GM19240 (cell line): ENCODE data around the gene ASPHD2.

Source experiments
- DNase-seq: peaks from one replicate; pipeline ENCODE4 v3.0.0; 2011; ENCODE audit warnings: low spot score; ENCODE audit not compliant: insufficient read length

The ASPHD2 gene

DNA sequence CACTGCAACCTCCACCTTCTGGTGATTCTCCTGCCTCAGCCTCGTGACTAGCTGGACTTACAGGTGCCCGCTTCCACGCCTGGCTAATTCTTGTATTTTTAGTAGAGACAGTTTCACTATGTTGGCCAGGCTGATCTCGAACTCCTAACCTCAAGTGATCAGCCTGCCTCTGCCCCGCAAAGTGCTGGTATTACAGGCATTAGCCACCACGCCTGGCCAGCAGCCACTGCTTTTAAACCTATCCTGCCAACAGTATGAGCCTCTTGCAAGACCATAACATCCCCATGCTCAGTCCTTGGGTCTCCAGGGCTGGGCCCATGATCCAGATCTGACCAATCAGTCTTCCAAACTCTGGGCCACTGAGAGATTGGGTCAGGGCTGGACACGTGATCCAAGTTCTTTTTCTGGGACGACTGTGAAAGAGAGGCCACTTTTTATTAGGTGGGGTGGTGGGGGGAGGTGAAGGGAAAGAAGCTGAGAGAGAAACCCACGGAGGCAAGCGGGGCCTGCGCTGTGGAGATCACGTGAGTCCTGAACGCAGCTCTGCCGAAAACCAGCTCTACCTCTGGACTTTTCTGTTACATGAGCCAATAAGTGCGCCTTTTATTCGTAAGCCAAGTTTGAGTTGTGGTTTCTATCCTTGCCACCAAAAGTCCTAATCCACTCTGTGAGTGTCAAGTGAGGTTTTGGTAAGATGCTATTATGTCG lies 17.9 kb downstream of the ASPHD2 start:
- DNase-seq = no peak

DNA sequence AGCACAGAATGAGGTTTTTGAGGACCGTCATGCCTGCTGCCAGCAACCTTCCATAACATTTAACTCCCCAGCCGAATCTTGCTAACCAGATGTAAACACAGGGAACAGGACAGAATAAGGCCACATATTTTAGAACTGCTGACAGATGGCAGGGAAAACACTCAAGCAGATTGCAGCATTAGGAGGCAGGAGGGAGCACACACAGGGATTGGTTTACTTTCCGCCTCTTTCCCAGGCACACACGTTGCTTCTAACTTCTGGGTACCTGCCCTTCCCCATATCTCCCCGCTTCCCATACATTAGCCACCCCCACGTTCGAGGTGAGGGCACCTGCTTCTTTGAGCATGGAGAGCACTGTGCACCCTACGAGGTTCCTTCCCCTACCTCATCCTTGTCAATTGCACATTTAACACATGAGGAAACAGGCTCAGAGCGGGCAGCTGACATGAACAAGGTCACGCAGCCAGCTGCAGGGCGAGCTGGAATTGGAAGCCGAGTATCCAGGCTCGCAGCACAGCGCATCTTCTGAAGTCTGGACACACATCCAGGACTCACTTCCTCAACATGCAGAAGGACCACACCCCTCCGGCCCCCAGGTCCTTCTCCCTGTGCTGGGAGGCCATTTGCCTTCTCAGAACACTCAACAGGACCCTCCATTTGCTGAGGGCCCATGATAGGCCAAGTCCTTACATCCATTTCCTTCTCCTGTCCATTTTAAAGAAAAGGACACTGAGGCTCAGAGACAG lies 18.7 kb downstream of the ASPHD2 start:
- DNase-seq = no peak

DNA sequence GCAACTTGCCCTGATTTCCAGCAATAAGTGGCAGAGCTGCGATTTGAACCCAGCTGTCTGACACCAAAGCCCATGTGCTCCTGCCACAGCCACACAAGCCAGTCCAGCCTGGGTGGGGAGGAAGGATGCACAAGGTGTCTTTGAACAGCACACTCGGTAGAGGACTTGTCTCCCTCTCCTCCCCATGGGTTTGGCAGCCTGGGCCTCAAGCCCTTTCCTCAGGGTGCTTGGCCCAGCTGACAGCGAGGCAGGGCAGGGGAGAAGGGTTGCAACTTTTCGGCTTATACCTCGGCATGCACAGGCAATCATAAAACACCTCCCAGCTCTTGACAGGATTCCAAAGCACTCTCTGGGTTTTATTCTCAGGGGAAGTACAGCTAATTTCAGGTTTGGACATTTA lies 19.3 kb downstream of the ASPHD2 start:
- DNase-seq = no peak

DNA sequence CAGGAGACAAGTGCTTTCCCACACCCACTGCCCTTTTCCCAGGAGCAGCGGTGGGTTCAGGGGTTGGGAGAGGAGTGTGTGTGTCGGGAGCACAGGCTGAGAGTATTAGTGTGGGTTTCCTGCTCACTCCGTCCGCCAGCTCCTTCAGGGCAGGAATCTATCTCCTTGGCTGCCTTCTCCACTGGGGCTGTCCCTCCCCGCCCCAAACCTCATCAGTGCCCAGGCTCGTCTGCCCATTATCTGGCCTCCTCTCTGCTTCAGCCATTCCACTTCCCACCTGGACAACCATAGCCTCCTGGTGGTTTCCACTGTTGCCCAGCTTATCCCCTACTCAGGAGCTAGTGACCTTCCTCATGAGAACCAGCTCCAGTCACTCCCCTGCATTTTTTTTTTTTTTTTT lies 19.9 kb downstream of the ASPHD2 start:
- DNase-seq = no peak

DNA sequence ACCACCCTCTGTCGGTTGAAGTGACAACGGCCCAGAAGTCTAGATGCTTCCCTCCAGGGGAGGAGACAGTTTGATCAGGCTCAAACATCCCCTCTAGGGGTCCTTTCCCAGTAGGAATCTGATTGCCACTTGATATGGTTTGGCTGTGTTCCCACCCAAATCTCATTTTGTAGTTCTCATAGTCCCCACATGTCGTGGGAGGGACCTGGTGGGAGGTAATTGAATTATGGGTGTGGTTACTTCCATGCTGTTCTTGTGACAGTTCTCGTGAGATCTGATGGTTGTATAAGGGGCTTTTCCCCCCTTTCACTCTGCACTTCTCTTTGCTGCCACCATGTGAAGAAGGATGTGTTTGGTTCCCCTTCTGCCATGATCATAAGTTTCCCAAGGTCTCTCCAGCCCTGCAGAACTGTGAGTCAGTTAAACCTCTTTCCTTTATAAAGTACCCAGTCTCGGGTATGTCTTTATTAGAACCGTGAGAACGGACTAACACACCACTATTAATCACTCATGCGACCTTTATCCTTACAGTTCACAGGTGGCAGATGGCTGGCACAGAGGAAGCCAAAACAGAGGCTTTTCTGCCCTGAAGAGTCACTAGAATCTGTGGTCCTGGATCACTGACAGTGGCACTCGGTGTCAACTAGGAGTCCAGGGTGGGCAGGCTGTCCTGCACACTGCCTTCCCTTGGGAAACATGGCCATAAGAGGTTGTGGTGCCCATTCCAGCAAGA lies 21.6 kb downstream of the ASPHD2 start:
- no peak for DNase-seq

DNA sequence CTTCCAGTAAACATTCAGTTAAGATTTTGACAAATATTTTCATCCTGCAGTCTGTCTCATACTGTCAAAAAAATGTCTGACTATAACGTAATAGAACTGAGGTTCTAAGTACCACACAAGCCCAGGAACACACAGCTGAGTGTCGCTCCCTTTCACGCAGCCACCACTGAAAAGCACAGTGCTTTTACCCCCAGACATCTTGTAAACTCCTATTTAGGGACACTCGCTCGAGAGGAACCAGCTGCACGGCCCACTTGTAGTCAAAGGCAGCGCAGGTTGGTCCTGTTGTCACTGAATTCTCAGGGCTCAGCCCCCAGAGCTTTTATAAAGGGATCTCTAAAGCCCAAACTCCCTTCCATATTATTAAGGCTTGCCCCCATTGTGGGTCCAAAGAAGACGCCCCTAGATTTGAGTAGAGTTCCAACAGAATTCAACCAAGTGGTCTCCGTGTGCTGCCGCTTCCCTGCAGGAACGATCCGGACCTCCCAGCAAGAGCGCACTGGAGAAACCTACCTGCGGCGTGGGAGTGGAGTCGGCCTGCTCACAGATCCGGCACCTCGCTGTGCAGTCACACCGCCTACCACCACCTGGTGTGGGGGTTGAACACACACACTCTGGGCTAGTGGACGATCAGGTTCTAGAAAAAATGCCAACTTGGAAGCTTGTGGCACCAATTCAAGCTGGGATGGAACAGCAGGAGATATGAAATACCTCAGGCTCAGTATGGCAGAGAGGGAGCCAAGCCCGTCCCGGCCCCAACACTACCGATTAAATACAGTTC lies 23.4 kb downstream of the ASPHD2 start:
- no peak for DNase-seq

DNA sequence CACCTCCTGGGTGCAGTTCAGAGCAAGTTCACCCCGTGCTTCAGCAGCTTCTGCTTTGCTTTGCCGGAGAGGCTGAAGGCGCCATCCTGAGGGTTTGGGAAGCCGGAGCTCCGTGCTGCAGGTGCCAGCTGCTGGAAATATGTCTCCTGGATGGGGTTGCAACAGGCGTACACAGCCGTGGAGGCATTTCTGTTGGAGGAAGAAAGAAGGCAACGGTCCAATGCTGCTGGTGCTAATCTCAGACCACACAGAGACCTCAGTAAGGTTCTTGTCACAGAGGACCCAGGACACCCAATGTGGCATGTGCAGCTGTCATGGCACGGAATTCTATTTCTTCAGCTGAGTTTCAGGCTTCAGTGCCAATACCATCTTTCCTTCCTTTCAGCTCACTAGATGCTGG lies 24.2 kb downstream of the ASPHD2 start:
- DNase-seq = no peak

DNA sequence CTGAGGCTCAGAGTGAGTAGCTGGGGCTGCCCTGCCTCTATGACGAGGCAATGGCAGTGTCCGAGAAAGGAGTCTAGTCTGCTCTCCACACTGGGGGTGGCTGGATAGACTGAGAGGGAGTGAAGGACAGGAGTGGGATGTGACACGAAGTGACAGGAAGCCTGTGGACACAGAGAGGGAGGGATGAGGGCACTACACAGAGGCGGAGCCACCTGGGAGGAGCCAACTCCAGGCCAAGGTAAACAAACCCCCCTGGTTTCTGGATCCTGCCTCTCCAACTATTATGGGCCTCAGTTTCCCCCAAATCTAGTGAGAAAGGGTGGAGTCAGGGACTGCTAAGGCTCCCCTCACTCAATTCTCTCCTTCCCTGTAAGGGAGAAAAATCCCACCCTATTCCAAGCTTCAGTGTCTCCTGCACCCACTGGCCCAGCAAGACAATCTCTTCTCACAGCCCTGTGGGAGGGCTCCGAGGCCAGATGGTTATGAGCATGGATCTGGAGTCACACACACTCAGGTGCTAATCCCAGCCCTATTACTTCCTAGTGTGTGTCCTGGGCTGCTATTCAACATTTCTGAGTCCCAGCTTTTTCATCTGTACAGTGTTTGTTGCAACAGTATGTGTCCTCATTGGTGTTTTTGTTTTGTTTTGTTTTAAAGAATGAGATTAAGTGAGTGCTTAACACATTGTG lies 24.9 kb downstream of the ASPHD2 start:
- DNase-seq = no peak

DNA sequence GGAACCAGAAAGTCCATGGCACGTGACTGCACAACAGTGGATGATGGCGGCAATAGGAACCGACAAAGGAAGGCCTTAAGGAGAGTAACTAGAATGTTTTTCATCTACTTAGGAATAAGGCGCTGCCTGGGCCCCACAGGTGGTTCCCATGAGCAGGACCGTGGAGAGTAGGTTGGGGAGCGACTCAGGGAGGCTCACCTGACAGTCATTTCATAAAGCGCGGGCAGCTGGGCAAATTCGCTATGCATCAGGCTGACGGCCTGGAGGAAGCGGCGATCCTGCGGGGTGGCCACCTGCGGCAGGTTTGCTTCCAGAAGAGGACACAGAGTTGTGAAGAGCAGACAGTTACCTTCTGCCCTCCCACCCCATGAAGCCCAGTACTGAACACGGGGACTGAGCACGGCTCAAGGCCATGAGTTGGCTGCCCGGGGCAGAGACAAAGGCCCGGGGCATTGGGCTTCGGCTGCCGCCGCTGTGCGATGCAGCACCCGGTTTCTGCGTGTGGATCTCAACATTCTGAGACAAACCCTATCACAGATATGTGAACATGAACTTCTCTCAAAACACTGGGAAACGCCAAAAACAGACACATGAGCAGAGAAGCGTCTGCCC lies 28.7 kb downstream of the ASPHD2 start:
- DNase-seq = no peak

DNA sequence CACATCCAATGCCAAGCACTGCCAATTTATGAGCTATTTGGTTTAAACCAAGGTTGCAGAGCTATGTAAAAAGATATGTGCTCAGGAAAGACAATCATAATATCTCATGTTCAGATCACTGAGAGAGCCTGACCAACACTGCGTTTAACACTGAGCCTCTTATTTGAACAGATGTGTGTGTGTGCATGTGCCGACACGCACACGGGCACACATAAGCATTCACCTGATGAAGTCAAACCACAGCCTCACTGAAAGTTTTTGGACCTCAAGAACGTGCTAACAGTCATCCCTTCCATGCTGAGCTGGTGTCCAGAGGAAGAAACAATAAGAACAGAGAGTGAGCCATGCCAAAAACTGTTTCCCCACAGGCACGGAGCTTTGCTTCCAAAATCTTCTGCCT lies 31.1 kb downstream of the ASPHD2 start:
- no peak for DNase-seq

DNA sequence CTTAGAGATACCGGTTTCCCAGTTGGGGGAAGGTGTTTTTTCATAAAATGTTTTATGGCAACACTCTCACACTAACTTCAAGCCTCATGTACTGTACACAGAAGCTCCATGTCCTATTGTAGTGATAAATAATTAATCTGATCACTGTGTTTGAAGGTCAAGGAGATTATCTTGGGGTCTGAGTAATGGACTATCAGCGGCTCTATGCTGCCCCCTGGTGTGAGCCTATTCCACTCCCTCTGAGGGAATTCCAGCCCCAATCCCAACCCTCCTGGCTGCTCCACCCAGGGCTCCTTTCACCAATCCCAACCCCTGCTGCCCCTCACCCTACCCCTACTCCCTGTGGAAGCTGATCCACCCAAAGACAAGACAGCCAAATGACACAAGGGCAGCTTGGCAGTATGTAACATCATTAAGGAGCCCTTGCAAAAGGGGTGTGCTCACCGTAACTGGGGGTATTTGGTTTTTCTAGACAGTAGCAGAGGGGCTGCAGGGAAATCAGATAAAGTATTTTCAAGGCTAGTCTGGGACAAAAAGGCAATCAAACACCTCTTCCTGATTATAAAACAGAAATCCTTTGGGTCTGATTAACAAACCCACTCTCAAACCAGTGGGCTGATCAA lies 32.2 kb downstream of the ASPHD2 start:
- DNase-seq = peak; percentile 34

DNA sequence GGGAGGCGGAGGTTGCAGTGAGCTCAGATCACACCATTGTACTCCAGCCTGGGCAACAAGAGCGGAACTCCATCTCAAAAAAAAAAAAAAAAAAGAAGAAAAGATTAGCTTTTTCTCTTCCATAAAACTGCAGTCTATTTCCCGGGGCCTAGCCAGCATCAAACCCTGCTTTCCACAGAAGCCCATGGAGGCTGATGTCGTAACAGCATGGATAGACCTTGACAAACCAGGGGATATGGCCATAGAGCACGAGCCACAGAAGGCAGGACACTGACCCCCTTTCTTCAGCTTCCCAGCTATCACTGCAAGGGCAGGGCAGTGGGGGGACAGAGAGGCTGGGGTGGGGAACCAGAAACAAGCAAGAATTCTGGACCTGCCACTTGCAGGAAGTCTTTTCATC lies 33.0 kb downstream of the ASPHD2 start:
- no peak for DNase-seq

DNA sequence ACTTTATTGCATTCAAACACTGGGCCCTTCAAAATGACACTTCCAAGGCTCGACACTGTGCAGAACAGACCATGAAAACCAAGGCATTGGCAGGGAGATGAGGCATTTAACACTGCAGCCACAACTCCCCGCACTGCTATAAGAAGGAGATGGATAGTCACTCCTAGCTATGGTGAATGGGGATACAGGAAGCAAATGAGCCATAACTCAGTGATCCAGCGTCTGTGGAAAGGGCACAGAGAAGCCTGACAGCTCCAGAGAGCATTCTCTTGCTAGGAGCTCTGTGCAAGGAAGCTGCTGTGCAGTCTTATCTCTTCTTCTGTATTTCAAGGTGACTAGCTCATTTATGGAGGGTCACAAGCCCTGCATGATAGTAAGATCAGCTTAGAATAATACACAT lies 33.6 kb downstream of the ASPHD2 start:
- DNase-seq = no peak

DNA sequence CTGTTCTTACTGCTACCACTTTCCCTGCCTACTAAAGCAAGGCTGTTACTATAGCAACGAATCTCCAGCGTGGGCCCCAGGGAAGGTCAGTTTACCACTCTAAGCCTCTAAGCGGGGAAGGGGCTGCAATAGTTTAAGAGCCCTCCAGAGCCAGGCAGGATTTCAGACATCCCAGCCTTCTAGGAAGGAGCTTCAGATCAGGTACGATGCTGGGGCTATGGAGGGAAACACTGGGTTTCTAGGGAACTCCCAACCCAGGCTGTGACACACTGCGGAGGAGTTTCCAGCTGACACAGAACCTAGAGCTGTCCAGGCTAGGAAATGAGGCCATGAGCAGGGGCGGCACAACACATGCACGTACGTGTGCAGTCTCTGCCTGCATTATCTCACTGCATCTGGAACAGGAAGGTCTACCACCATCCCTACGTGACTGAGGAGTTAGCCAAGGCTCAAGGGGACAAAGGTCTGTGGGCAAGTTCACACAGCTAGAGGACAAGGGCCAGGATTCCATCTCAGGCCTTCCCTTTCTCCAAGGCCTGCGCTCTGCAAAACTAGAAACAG lies 34.1 kb downstream of the ASPHD2 start:
- no peak for DNase-seq

DNA sequence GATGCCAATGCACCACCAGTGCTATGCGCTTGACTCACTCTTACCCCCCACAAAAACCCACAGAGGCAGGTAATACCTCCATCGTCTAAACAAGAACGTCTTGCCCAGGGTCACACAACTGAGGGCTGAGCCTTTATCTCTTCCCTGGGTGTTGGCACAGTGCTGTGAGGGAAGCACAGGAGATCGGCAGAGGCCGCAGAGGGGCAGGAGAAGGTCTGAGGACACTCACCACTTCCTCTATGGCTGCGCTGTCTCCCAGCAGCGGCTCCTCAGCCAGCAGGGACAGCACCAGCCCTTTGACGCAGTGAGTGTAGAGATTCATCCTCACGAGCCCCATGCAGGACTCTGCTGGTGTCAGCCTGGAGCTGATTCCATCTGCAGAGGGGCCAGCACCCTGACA lies 34.6 kb downstream of the ASPHD2 start:
- DNase-seq = no peak

DNA sequence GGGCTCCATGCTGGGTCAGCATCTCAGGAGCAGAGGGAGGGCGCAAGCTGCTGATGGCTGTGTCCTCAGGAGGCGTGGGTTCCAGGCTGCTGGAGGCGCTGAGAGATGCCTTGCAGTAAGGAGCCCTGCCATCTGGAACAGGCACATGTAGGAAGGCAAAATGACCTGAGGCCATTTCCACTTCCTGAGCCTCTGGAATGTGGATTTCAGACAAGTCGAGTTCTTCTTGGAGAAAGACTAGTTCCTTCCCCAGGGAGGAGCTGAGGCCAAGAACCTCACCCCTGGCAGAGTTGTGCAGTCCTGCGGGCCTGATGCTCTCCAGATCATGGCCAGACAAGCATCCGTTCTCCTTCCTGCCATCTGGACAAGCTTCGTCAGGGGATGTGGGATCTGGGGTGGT lies 35.3 kb downstream of the ASPHD2 start:
- DNase-seq = no peak

DNA sequence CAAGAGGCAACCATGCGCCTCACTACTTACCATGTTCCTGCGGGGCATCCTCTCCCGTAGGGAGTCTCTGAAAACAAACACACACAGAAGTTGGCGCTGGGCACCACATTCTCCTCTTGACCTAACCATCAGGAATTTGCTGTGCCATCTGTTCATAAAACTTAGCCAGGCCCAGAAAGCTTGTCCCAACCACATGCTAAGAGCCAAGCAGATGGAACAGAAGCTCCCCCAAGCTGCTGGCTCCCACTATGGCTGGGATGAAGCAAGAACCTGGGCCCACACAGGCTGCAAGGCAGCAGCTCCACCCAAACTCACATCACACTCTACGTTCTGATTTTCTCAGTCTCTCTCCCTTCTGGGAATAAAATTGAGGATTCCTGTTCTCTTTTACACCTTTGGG lies 37.1 kb downstream of the ASPHD2 start:
- no peak for DNase-seq

DNA sequence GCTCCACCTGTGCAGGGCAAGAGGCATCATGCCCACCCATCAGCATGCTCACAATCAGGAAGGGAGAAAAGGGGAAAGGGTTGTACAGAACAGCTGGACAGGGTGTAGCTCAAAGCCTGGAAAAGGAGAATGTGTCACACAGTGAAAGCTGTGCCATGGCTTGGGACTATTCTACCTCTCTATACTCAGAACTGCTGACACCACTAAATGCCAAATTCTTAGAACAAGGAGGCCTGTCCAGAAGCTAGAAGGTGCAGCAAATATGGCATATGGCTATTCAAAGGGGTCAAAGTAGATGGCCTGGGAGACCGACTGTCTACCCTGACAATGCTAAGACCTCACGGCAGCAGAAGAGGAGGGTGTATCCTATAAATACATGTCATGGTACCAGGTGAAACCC lies 41.7 kb downstream of the ASPHD2 start:
- DNase-seq = no peak

DNA sequence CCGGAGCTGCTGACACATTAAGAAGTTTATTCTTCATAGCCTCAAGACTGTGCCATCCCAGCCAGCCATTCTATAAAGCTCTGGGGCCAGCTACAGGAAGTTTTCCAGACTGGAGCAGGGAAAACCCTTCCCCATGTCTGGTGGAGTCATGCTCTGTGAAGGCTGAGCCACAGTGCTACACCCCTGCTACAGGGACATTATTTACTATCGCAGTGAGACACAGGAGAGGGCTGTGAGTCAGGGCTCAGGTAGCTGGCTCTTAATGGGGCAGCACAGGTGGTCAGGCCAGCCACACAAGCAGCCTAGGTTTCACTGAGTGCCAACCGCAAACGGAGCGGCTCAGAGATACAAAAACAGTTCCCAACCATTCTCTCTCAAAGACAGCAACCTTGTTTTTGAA lies 42.5 kb downstream of the ASPHD2 start:
- no peak for DNase-seq

DNA sequence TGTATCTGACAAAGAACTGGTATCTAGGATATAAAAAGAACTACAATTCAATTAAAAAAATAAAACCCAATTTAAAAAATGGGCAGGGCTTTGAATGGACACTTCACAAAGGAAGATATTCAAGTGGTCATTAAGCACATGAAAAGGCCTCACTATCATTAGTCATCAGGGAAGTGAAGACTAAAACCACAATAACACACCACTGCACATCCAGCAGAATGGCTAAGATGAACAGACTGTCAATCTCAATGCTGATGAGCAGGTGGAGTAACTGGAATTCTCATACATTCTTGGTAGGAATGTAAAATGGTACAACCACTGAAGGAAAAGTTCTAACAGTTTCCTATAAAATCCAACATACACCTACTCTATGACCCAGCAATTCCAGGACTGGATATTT lies 45.6 kb downstream of the ASPHD2 start:
- DNase-seq = no peak
